Large intestine (tissue), 12 donors: ENCODE data around the gene RAB11B. TPM values are rescaled to one million over a fixed set of nuclear protein-coding genes. Genes with fewer than 3 reads are reported as not detected.
"Not testable (repeated sequence)": the region's sequence is repeated elsewhere in the genome, so short reads cannot be mapped to it uniquely, and the experiment has no call there.

Experiments used
- DNase-seq, 2 donors: peaks; one replicate each; pipeline versions ENCODE4 v3.0.0 to v3.0.0-alpha.2; 2013
- H3K27ac ChIP-seq: one replicate; pipeline ENCODE4 v1.5.1; 2013; ENCODE audit warnings: low read length
- H3K27me3 ChIP-seq: 2 replicates; pipeline ENCODE4 v1.6.1; 2013; ENCODE audit warnings: low read length; ENCODE audit not compliant: control insufficient read depth, insufficient read depth
- H3K36me3 ChIP-seq: 2 replicates; pipeline ENCODE4 v1.6.1; 2013; ENCODE audit warnings: low read length; ENCODE audit not compliant: control insufficient read depth, insufficient read depth
- H3K4me1 ChIP-seq: one replicate; pipeline ENCODE4 v1.6.1; 2013; ENCODE audit warnings: low read length; ENCODE audit not compliant: control insufficient read depth, insufficient read depth
- H3K4me3 ChIP-seq: one replicate; pipeline ENCODE4 v1.5.1; 2013; ENCODE audit warnings: low read length
- H3K9me3 ChIP-seq: one replicate; pipeline ENCODE4 v1.6.1; 2013; ENCODE audit warnings: mild to moderate bottlenecking, low read depth, low read length, moderate library complexity; ENCODE audit not compliant: control insufficient read depth
- WGBS: methylation state at CpG from one replicate; pipeline ENCODE4 v1.1.5; 2013; ENCODE audit warnings: low lambda C conversion rate; ENCODE audit not compliant: insufficient coverage; 5-methylcytosine and 5-hydroxymethylcytosine counted together
- long read RNA-seq, 11 donors: transcript quantifications; one replicate each; lab custom pipeline, GENCODE V29; 2026
- polyA plus RNA-seq: library from polyadenylated mRNA; unstranded; fragments of 120-200 nt; gene quantifications from one replicate; pipeline ENCODE4 v1.2.1, GENCODE V29; 2013

RAB11B gene
- 96.4 TPM for polyA plus RNA-seq
- long read RNA-seq, donor 1, transcript RAB11B-201 (5 exons, 1,751 nt): major isoform, 28 of 32 reads
- long read RNA-seq, donor 1, partial matches to known transcripts: 0 of 32 reads
- long read RNA-seq, donor 1, other reads (novel, unspliced or antisense): 0 of 32 reads
- long read RNA-seq, donor 2, transcript RAB11B-201 (5 exons, 1,751 nt): major isoform, 69 of 104 reads
- long read RNA-seq, donor 2, transcript RAB11B-202 (4 exons, 894 nt): minor isoform, 7 of 104 reads
- long read RNA-seq, donor 2, partial matches to known transcripts: 28 of 104 reads
- long read RNA-seq, donor 2, other reads (novel, unspliced or antisense): 0 of 104 reads
- long read RNA-seq, donor 3: 0 reads
- long read RNA-seq, donor 4, transcript RAB11B-201 (5 exons, 1,751 nt): major isoform, 7 of 7 reads
- long read RNA-seq, donor 4, partial matches to known transcripts: 0 of 7 reads
- long read RNA-seq, donor 4, other reads (novel, unspliced or antisense): 0 of 7 reads
- long read RNA-seq, donor 5, transcript RAB11B-202 (4 exons, 894 nt): minor isoform, 7 of 60 reads
- long read RNA-seq, donor 5, transcript RAB11B-201 (5 exons, 1,751 nt): major isoform, 53 of 60 reads
- long read RNA-seq, donor 5, partial matches to known transcripts: 0 of 60 reads
- long read RNA-seq, donor 5, other reads (novel, unspliced or antisense): 0 of 60 reads
- long read RNA-seq, donor 6, transcript RAB11B-201 (5 exons, 1,751 nt): major isoform, 49 of 60 reads
- long read RNA-seq, donor 6, partial matches to known transcripts: 5 of 60 reads
- long read RNA-seq, donor 6, other reads (novel, unspliced or antisense): 0 of 60 reads
- long read RNA-seq, donor 7, transcript RAB11B-201 (5 exons, 1,751 nt): major isoform, 40 of 46 reads
- long read RNA-seq, donor 7, transcript RAB11B-202 (4 exons, 894 nt): minor isoform, 5 of 46 reads
- long read RNA-seq, donor 7, partial matches to known transcripts: 0 of 46 reads
- long read RNA-seq, donor 7, other reads (novel, unspliced or antisense): 0 of 46 reads
- long read RNA-seq, donor 8, transcript RAB11B-201 (5 exons, 1,751 nt): major isoform, 55 of 75 reads
- long read RNA-seq, donor 8, transcript RAB11B-202 (4 exons, 894 nt): minor isoform, 8 of 75 reads
- long read RNA-seq, donor 8, partial matches to known transcripts: 6 of 75 reads
- long read RNA-seq, donor 8, other reads (novel, unspliced or antisense): 5 of 75 reads
- long read RNA-seq, donor 9, transcript RAB11B-201 (5 exons, 1,751 nt): major isoform, 46 of 54 reads
- long read RNA-seq, donor 9, transcript RAB11B-202 (4 exons, 894 nt): minor isoform, 7 of 54 reads
- long read RNA-seq, donor 9, partial matches to known transcripts: 0 of 54 reads
- long read RNA-seq, donor 9, other reads (novel, unspliced or antisense): 0 of 54 reads
- long read RNA-seq, donor 10, transcript RAB11B-202 (4 exons, 894 nt): minor isoform, 8 of 71 reads
- long read RNA-seq, donor 10, transcript RAB11B-201 (5 exons, 1,751 nt): major isoform, 55 of 71 reads
- long read RNA-seq, donor 10, partial matches to known transcripts: 7 of 71 reads
- long read RNA-seq, donor 10, other reads (novel, unspliced or antisense): 0 of 71 reads
- long read RNA-seq, donor 11, transcript RAB11B-201 (5 exons, 1,751 nt): major isoform, 42 of 46 reads
- long read RNA-seq, donor 11, partial matches to known transcripts: 0 of 46 reads
- long read RNA-seq, donor 11, other reads (novel, unspliced or antisense): 0 of 46 reads

GRCh38 chr19:8389891-8390616 lies at the start of gene RAB11B:
RAB11B (plus strand) TSS chr19:8390360; CDS start chr19:8390417, 57 bp downstream.
- H3K4me3 ChIP-seq: peak within 1 kb of the TSS; percentile 61
- no peaks in the 10 kb centered on the region for H3K27me3 ChIP-seq
- no peaks in the 10 kb centered on the region for H3K9me3 ChIP-seq
- H3K36me3 ChIP-seq: peaks cover 4% of the 10 kb centered on the region
- H3K27ac ChIP-seq: peak within 1 kb of the TSS; percentile 93
- 0% methylated on average over 1 of the region's 70 CpGs for WGBS
- DNase-seq: peak; percentile 100
- H3K4me1 ChIP-seq: peaks cover 15% of the 10 kb centered on the region

DNA sequence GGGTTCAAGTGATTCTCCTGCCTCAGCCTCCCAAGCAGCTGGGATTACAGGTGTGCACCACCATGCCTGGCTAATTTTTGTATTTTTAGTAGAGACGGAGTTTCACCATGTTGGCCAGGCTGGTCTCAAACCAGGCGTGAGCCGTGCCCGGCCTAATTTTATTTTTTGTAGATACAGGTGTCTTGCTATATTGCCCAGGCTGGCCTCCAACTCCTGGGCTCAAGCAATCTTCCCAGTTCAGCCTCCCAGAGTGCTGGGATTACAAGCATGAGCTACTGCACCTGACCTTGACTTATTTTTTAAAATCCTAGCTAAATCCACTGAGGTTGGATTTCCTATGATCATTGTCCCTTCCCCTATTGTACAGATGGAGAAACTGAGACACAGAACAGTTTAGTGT lies 48.7 kb upstream of the RAB11B start:
- not testable (repeated sequence) for H3K27ac ChIP-seq, H3K9me3 ChIP-seq, H3K4me3 ChIP-seq, DNase-seq, H3K4me1 ChIP-seq, H3K36me3 ChIP-seq
- WGBS: no CpG with 5 or more reads among the region's 4 CpGs
- peaks cover 61% of the 10 kb centered on the region for H3K27me3 ChIP-seq

DNA sequence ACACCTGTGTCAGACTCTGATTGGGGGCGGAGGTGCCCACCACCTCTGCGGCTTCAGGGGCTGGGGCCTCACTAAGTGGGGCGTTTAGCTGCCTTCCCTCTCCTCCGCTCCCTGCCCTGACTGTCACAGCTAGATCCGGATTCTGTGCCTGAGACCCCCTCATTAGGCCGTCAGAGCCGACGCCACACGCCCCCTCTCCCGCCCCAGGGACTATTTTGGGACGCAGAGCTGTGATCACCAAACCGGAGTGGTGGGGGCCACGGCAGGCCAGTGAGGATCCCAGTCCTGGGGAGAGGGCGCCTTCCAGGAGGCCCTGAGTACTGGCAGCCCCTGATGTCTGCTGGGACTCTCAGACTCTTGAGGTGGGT lies 47.9 kb upstream of the RAB11B start:
- Histone ChIP-seq H3K4me1 (peaks cover 4% of the 10 kb centered on the region), H3K27me3 (peaks cover 57% of the 10 kb centered on the region), H3K4me3 (no peak overlapping the region), H3K9me3 (peaks cover 5% of the 10 kb centered on the region), H3K27ac (no peak overlapping the region), H3K36me3 (no peaks in the 10 kb centered on the region)
- DNase-seq: no peak
- WGBS: no CpG with 5 or more reads among the region's 14 CpGs

DNA sequence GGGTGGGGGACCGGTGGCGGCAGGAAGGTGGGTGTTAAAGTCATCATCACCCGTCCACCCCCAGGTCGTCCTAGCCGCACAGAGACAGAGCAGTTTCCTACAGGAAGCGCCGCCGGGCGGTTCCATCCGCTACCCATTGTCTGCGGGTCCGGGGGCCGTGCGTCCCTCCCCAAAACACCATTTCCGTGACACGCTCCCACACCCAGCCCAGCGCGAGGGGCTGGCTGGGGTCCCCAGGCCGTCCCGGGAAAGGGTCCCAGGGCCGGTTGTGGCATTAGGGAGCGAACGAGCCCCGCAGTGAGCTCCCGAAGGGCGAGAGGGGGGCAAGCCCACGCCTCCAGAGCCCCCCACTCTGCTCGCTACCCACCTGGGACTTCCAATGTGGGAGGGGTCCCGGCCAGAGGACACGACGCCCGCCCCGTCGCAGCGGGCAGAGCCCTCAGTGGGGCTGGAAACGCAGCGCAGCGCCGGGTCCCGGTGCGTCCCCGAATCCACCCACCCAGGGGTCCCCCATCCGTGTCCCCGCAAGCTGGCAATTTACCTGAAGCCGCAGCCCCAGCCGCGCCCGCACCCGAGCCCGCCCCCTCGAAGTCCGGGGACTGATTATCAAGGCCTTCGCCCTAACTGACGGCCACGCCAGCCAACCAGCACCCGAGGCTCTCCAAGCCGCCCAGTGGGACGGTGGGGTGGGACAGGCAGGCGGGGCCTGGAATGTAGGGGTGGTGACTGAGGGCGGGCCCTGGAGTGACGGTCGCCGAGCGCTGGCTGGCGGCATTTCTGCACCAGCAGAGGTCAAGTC lies 47.3 kb upstream of the RAB11B start, which contains the start of gene KANK3:
KANK3 (minus strand) TSS at position 579 of the 799 bp plus-strand sequence. CDS start 5,434 bp downstream, outside the sequence.
- Histone ChIP-seq H3K4me1 (peaks cover 4% of the 10 kb centered on the region), H3K27ac (no peak within 1 kb of the TSS), H3K27me3 (peaks cover 52% of the 10 kb centered on the region), H3K4me3 (peak within 1 kb of the TSS; percentile 36), H3K9me3 (peaks cover 5% of the 10 kb centered on the region), H3K36me3 (no peaks in the 10 kb centered on the region)
- no CpG with 5 or more reads among the region's 65 CpGs for WGBS
- DNase-seq: peak; percentile 89 to 93

DNA sequence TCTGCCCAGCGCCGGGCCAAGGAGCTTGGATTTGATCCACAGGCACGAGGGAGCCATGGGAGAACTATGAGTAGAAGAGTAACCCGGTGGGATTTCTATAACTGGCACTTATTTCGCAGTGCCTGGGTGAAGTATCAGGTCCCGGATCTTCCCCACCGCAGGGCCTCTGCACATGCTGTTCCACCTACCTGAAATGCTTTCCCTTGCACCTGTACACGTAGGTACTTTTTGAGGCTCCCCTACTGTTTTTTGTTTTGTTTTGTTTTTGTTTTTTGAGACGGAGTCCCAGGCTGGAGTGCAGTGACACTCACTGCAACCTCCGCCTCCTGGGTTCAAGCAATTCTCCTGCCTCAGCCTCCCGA lies 46.7 kb upstream of the RAB11B start:
- no CpG with 5 or more reads among the region's 11 CpGs for WGBS
- Histone ChIP-seq H3K27ac (no peak overlapping the region), H3K36me3 (no peaks in the 10 kb centered on the region), H3K4me3 (no peak overlapping the region), H3K9me3 (peaks cover 5% of the 10 kb centered on the region), H3K27me3 (peaks cover 52% of the 10 kb centered on the region), H3K4me1 (peaks cover 4% of the 10 kb centered on the region)
- DNase-seq: no peak

DNA sequence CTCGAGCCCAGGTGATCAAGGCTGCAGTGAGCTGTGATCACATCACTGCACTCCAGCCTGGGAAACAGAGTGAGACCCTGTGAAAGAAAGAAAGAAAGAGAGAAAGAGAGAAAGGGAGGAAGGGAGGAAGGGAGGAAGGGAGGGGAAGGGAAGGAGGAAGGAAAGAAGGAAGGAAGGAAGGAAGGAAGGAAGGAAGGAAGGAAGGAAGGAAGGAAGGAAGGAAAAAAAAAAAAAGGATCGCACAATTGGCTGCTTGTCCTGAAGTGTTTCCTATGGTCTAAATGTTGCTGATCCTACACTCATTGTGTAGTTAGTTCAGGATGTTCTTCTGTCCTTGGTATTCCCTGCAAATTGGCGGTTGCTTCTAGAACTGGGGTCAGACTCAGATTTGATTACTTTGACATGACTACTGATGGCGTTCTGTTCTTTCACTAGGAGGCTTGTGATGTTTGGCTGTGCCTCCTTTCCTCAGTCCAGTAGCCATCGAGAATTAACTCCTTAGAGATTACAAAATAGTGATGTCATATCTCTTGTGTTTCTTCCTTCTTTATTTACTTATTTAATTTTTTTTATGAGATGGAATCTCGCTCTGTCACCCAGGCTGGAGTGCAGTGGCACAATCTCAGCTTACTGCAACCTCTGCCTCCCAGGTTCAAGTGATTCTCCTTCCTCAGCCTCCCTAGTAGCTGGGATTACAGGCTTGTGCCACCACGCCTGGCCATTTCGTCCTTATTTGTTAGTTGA lies 40.4 kb upstream of the RAB11B start:
- H3K36me3 ChIP-seq, H3K27ac ChIP-seq, H3K4me1 ChIP-seq, H3K4me3 ChIP-seq, DNase-seq, H3K9me3 ChIP-seq, H3K27me3 ChIP-seq: not testable (repeated sequence)
- WGBS: 70% methylated on average over 2 of the region's 8 CpGs

GRCh38 chr19:8352134-8352827 lies 37.9 kb upstream of the RAB11B start:
- no peak for DNase-seq
- Histone ChIP-seq H3K27ac (no peak overlapping the region), H3K9me3 (peaks cover 5% of the 10 kb centered on the region), H3K4me1 (peaks cover 4% of the 10 kb centered on the region), H3K27me3 (peaks cover 3% of the 10 kb centered on the region), H3K36me3 (no peaks in the 10 kb centered on the region), H3K4me3 (no peak overlapping the region)
- 71% methylated on average over 2 of the region's 10 CpGs for WGBS

DNA sequence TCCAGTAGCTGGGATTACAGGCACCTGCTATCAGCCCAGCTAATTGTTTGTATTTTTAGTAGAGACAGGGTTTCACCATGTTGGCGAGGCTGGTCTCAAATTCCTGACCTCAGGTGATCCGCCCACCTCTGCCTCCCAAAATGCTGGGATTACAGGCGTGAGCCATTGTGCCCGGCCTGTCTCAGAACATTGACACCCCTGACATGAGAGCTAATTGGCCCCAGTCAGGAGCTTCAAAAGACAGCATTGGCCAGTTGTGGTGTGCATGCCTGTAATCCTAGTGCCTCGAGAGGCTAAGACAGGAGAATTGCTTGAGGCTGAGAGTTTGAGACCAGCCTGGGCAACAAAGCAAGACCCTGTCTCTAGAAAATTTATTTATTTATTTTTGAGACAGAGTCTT lies 37.3 kb upstream of the RAB11B start:
- not testable (repeated sequence) for H3K27ac ChIP-seq, H3K4me3 ChIP-seq, H3K9me3 ChIP-seq, H3K4me1 ChIP-seq, H3K36me3 ChIP-seq, DNase-seq, H3K27me3 ChIP-seq
- WGBS: no CpG with 5 or more reads among the region's 5 CpGs
